ENCODE data around the gene LGALS4.
"Not testable (repeated sequence)": the region's sequence is repeated elsewhere in the genome, so short reads cannot be mapped to it uniquely, and the experiment has no call there.

LGALS4 gene

DNA sequence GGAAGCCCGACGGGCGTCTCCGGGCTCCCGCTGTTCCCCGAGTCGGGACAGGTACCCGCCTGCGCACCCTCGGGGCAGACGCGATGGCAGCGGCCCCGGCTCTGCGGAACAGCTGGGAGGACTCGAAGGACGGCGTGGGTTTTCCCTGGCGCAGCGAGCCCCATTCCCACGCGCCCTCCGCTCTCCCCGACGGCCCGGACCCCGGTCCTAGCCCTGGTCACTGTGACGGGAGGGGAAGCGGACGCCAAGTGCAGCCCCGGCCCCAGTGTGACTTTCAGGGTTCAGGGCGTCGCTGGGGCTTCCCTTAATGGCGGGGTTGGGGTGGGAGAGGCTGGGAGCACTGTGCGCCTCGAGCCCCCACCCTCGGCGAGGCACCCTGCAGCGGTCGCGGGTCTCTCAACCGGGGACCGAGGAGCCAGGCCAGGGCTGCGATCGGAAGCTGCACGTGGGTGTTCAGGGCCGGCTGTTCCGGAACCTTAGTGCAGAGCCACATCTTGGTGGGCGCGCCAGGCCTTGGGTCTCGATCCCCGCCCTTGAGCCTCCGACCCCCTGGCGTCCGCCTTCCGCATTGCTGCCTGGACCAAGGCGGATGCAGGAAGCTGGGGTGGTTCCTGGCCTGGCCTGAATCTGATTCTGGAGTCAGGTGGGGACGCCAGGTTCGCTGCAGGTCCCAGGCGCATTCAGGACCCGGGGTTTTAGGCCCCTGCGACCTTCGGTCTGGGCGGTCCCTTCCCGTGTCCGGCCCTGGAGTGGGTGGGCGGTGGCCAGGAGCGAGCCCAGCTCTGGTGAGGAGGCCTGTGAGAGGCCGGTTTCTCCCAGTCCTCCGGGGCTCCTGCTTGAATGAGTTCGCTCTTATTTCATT lies 20.3 kb downstream of the LGALS4 start:
- DNase-seq, result peak; percentile 55

DNA sequence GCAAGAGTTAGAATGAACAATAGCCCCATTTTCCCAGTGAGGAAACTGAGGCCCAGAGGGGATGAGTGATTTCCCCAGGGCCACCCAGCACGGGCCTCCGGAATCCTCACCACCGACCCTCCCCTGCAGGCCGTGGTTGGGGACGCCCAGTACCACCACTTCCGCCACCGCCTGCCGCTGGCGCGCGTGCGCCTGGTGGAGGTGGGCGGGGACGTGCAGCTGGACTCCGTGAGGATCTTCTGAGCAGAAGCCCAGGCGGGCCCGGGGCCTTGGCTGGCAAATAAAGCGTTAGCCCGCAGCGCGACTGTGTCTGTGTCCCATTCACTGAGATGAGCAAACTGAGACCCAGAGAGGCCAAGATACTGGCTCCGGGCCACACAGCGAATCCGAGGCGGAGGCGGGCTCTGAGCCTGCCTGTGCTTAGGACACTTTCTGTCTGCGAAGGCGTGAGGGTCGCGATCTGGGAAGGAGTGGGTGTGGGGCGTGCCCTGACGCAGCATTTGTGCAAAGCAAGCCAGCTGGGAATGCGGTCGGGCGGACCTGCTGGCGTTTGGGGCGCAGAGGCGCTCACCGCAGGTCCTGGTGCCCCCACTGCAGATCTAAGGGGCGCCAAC lies 21.2 kb downstream of the LGALS4 start:
- not testable (repeated sequence) for DNase-seq

DNA sequence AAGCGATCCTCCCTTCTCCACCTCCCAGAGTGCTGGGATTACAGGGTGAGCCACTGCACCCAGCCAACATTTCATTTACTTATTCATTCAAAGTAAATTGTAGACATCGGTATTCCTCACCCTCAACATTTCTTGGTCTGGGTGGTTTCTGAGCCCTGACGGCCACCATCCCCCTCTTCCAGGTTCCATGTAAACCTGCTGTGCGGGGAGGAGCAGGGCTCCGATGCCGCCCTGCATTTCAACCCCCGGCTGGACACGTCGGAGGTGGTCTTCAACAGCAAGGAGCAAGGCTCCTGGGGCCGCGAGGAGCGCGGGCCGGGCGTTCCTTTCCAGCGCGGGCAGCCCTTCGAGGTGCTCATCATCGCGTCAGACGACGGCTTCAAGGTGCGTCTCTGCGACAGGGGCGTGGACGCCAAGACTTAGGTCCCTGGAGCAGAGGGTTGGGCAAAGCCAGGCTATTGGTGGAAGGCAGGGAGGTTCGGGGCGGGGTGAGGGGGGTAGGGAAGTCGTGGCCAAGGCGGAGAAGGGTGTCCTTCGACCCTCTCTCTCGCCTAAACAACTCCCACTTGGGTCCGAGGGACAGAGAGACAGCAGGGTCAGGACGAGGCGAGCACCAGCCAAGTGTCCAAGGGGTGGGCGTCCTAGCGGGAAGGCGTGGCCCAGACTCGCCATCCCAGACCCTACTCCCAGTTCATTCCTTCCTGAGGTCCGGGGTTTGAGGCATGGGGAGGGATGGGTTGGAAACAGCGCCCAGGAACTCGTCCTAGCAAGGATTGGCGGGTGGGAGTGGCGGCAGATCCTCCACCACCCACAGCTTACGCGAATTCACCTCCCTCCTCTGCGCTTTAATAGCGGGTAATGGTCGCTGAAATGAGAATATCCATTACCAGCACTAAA lies 22.0 kb downstream of the LGALS4 start:
- not testable (repeated sequence) for DNase-seq

DNA sequence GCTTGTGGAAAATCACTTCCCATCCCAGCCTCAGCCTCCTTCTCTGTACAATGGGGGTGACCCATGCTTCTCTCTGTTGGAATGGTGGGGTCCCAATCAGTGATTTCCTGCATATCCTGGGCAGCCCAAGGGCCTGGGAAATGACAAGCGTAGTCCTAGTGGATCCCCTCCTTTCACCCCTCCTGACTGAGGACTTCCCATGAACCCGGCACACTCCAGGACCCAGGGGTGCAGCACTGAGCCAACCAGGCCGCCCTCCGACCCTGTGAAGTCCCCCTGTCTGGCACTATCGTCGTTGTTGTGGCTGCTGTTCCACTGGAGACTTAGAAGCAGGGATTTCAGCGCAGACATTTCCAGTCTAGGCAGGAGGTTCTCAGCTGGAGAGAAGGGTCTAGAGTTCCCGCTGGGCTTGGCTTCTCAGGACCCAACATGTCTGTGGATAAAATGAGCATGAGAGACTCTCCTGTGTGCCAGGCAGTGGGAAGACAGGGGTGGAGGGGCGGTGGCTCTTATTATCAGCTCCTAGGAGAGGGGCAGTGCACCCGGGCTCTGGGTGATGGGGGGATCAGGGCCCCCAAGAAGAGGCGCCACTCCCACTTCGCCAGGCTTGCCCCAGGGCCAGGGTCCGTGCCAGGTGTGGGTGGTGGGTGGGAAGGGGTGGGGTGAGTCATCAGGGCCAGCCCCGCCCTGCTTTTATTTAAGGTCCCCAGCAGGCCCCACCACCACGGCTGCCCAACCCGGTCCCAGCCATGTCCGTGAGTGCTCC lies 24.1 kb downstream of the LGALS4 start, which contains the start of gene LGALS7B:
Gene LGALS7B (plus strand): TSS at position 723 of the 766 bp plus-strand sequence. CDS start 27 bp downstream, at position 750.
- no peak for DNase-seq

DNA sequence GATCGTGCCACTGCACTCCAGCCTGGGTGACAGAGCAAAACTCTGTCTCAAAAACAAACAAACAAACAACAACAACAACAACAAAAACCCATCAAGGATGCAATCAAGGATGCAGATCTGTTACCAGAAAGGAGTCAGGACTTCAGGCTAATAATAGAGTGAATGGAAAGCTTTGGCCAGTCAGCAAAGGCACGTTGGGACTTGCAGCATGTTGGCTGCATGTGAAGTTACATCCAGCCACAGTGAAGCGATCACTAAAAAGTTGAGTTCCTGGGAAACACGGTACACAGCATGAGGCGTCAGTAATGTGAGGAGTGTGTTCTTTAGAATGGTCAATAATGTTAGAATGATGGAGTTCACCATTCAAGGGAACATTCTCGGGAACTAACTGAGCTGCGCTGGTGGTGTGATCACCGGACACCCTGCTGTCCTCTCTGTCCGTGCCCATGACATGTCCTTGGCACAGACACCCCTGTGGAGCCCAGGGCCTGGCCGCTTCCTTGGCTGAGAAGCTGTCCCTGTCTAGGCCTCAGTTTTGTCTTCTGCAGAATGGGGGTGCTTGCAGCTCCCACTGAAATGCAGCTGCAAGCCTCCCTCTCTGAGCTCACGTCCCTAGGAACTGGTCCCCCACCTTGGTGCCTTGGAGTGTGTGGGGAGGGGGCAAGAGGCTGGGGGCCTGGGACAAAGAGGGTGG lies 26.0 kb downstream of the LGALS4 start:
- no peak for DNase-seq

DNA sequence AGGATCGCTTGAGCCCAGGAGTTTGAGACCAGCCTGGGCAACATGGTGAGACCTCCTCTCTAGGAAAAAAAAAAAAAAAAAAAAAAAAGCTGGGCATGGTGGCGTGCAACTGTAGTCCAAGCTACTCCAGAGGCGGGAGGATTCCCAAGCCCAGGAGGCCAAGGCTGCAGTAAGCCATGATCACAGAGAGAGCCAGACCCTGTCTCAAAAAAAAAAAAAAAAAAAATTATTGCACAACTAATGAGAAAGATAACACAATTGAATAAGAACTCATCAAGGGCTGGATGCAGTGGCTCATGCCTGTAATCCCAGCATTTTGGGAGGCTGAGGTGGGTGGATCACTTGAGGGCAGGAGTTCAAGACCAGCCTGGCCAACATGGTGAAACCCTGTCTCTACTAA lies 26.7 kb downstream of the LGALS4 start:
- DNase-seq, result not testable (repeated sequence)

DNA sequence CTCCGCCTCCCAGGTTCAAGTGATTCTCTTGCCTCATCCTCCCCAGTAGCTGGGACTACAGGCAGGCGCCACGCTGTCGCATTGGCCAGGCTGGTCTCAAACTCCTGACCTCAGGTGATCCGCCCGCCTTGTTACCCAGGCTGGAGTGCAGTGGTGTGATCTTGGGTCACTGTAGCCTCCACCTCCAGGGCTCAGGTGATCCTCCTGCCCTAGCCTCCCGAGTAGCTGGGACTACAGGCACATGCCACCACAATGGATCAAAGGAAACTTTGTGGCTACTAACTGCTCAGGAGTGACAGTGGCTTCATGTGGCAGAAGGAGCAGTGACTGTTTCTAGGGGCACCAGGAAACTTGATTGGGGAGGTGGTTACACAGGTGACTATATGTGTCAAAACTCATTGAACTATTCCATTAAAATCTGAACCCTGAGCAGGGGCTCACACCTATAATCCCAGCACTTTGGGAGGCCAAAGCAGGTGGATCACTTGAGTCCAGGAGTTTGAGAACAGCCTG lies 27.5 kb downstream of the LGALS4 start:
- no peak for DNase-seq

DNA sequence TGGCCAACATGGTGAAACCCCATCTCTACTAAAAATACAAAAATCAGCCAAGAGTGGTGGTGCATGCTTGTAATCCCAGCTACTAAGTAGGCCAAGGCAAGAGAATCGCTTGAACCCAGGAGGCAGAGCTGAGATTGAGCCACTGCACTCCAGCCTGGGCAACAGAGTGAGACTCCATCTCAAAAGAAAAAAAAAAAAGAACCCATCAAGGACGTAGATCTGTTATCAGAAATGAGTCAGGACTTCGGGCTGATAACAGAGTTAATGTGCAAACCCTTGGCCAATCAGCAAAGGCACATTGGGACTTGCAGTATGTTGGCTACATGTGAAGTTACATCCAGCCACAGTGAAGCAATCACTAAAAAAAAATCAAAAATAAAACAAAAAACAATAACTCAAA lies 28.5 kb downstream of the LGALS4 start:
- no peak for DNase-seq

DNA sequence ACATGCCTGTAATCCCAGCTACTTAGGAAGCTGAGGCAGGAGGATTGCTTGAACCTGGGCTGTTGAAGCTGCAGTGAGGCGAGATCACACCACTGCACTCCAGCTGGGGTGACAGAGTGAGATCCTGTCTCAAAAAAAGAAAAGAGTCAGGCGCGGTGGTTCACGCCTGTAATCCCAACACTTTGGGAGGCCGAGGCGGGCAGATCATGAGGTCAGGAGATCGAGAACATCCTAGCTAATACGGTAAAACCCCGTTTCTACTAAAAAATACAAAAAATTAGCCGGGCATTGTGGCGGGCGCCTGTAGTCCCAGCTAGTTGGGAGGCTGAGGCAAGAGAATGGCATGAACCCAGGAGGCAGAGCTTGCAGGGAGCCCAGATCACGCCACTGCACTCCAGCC lies 30.5 kb downstream of the LGALS4 start:
- not testable (repeated sequence) for DNase-seq

DNA sequence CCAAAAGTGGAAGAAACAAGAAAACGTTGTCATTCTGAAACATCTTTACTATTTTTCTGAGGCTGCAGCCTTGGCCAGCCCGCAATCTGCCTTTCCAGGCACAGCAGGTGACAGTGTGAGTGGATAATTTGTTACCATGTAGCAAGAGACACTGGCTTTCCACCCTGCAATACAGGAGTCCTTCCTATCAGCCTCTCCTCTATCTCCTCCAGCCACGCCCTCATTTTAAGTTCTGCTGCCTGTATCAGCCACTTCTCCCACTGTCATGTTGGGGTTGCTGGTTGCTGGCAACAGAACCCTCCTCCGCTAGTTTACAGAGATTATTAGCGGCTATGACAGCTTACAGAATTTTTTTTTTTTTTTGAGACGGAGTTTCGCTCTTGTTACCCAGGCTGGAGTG lies 31.7 kb downstream of the LGALS4 start:
- no peak for DNase-seq

DNA sequence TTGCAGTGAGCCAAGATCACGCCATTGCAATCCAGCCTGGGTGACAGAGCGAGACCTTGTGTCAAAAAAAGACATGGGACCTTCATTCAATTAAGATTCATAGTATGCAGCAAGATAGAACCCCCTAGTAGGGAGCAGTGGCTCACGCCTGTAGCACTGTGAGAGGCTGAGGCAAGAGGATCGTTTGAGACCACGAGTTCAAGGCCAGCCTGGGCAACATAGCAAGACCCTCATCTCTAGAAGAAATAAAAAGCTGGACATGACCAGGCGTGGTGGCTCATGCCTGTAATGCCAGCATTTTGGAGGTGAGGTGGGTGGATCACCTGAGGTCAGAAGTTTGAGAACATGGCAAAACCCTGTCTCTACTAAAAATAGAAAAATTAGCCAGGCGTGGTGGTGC lies 32.3 kb downstream of the LGALS4 start:
- no peak for DNase-seq

DNA sequence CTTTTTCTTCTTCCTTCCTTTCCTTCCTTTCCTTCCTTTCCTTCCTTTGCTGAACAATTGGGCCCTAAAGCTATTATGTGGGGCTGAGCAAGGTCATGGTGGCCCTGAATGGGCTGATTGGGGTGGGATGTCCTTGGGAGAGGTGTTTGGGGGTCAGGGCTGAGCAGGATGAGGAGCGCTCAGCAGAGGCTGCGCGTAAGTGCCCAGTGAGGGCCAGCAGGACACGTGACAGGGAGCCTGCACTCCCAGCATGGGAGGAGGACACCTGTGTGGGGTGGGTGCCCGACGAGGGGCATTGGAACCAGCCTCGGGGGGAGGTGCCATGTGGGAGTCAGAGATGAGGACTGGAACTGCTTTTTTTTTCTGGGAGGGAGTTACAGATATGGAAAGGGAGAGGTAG lies 34.0 kb downstream of the LGALS4 start:
- no peak for DNase-seq

DNA sequence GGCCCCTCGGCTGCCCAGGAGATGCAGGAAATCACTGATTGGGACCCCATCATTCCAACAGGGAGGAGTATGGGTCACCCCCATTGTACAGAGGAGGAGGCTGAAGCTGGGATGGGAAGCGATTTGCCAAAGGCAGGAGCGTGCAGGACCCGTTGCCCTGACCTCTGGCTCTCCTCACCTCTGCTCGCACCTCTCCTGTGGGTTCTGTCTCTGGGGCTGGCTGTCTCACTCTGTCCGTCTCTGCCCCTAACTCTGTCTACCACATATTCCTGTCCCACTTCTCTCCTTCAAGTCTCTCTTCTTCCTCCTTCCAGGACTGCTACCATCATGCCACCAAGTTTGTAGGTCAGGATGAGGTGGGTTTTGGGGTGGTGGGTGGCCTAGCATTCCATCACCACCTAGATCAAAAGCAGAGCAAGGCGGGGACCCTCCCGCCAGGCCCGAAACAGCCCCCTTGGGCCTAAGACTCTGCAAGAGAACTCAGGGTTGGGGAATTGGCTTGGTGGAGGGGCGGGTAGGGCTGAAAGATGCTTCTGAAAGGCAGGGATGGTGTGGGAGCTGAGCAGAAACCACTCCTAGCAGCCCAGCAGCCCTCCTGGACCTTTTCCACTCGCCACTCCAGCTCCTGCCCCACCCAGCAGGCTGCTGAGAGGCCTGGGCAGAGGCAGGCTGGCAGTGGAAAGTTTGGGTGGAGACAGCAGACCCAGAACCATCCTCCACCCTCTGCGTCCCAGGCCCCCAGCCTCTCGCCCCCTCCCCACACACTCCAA lies 38.4 kb downstream of the LGALS4 start:
- no peak for DNase-seq

DNA sequence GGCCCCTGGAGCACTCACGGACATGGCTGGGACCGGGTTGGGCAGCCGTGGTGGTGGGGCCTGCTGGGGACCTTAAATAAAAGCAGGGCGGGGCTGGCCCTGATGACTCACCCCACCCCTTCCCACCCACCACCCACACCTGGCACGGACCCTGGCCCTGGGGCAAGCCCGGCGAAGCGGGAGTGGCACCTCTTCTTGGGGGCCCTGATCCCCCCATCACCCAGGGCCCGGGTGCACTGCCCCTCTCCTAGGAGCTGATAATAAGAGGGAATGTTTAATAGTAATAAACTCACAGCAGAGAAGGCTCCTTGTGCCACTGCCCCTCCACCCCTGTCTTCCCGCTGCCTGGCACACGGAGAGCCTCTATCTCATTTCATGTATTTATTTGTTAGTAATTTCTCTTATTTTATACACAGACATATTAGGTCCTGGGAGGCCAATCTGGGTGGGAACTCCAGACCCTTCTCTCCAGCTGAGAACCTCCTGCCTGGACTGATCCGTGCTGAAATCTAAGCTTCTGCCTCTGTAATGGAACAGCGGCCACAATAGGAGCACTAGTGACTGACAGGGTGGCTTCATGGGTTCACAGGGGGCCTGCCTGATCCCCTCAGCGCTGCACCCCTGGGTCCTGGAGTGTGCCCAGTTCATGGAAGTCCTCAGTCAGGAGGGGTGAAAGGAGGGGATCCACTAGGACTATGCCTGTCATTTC lies 39.1 kb downstream of the LGALS4 start, which contains the start of gene LGALS7:
Gene LGALS7 (minus strand): TSS at position 49 of the 709 bp plus-strand sequence. CDS start 25 bp downstream, at position 24.
- DNase-seq, result no peak

DNA sequence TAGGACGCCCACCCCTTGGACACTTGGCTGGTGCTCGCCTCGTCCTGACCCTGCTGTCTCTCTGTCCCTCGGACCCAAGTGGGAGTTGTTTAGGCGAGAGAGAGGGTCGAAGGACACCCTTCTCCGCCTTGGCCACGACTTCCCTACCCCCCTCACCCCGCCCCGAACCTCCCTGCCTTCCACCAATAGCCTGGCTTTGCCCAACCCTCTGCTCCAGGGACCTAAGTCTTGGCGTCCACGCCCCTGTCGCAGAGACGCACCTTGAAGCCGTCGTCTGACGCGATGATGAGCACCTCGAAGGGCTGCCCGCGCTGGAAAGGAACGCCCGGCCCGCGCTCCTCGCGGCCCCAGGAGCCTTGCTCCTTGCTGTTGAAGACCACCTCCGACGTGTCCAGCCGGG lies 41.2 kb downstream of the LGALS4 start:
- not testable (repeated sequence) for DNase-seq

DNA sequence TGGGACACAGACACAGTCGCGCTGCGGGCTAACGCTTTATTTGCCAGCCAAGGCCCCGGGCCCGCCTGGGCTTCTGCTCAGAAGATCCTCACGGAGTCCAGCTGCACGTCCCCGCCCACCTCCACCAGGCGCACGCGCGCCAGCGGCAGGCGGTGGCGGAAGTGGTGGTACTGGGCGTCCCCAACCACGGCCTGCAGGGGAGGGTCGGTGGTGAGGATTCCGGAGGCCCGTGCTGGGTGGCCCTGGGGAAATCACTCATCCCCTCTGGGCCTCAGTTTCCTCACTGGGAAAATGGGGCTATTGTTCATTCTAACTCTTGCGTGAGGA lies 41.8 kb downstream of the LGALS4 start:
- not testable (repeated sequence) for DNase-seq

DNA sequence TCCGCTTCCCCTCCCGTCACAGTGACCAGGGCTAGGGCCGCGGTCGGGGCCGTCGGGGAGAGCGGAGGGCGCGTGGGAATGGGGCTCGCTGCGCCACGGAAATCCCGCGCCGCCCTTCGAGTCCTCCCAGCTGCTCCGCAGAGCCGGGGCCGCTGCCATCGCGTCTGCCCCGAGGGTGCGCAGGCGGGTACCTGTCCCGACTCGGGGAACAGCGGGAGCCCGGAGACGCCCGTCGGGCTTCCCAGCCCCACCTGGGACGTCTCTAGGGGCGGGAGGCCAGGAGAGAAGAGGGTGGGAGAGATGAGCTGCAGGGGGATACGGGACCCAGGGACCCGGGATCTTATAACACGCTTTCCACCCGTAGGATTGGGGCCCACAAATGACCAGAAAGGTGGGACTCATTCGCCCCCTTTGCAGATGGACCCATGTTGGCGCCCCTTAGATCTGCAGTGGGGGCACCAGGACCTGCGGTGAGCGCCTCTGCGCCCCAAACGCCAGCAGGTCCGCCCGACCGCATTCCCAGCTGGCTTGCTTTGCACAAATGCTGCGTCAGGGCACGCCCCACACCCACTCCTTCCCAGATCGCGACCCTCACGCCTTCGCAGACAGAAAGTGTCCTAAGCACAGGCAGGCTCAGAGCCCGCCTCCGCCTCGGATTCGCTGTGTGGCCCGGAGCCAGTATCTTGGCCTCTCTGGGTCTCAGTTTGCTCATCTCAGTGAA lies 42.4 kb downstream of the LGALS4 start:
- DNase-seq, result not testable (repeated sequence)

DNA sequence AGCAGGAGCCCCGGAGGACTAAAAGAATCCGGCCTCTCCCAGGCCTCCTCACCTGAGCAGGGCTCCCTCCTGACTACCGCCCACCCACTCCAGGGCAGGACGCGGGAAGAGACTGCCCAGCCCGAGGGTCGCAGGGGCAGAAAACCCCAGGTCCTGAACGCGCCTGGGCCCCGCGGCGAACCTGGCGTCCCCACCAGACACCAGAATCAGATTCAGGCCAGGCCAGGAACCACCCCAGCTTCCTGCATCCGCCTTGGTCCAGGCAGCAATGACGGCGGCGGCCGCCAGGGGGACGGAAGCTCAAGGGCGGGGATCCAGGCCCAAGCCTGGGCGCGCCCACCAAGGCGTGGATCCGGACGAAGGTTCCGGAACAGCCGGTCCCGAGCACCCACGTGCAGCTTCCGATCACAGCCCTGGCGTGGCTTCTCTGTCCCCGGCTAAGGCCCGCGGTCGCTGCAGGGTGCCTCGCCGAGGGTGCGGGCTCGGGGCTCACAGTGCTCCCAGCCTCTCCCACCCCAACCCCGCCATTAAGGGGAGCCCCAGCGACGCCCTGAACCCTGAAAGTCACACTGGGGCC lies 43.0 kb downstream of the LGALS4 start:
- peak; percentile 89 for DNase-seq

Data from left hindlimb (tissue), 1 donor.